ENCODE results near the gene TMEM151B.

Gene TMEM151B

DNA sequence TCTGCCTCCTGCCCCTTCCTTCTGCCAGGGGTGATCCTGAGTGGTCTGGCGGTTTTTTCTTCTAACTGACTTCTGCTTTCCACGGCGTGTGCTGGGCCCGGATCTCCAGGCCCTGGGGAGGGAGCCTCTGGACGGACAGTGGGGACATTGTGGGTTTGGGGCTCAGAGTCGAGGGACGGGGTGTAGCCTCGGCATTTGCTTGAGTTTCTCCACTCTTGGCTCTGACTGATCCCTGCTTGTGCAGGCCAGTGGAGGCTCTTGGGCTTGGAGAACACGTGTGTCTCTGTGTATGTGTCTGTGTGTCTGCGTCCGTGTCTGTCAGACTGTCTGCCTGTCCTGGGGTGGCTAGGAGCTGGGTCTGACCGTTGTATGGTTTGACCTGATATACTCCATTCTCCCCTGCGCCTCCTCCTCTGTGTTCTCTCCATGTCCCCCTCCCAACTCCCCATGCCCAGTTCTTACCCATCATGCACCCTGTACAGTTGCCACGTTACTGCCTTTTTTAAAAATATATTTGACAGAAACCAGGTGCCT is 36.6 kb upstream of the TMEM151B start:
- DNase-seq: no peak

DNA sequence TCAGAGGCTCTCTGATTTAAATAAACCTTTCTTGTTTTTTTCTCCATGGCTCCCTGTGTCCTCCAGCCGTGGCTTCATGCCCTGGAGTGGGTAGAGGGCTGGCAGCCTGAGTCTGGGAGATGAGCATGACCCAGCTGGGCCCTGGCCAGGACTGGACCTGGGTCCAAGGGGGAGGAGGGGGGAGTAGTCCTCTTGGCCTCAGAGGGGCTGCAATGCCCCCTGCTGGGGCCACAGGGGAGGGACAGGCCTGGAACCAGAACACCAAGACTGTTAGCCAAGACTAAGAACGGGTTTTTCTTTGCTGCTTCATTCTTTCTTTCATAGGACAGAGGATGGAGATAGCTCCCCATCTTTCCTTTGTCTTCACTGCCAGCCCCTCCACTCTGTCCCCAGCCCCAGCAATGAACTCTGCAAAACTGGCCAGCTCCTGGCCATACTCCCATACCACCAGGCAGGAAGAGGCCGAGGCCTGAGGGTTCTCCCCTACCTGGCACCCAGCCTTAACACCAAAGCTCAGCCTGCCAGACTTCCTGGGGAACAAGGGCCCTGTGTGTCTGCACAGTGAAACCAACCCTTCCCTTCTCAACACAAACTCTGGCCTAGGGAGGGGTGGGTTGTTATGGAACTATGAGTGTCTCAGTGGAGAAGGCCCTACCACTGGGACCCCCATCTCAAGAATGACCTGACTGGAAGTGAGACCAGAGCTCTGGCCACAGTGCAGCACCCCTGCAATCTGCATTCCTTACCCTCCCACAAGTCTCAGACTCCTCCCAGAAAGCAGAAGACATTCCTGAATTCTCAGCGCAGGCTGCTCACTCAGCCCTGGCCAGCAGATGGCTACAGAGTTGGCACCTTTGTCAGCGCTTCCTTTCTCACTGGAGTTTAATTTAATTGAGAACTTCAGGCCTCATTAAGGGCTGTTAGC is 35.9 kb upstream of the TMEM151B start:
- DNase-seq: peak; percentile 72

DNA sequence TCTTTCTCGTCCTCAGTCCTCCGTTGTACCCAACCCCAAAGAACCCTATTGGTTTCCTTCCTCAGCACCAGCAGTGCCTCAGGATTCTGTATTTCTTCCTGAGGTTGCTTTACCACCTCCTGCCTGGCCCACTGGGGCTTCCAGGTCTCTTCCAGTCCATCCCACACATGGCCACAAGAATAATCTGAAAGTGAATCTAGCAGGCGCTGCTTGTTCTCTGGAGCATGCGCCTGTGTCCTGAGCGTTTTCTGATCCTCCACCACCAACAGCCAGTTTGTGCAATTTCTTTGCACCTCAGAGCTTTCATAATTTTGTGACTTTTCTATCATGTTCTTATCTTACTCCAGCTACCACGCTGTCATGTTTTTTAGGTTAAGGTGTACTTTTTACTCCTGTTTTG is 35.0 kb upstream of the TMEM151B start:
- no peak for DNase-seq

DNA sequence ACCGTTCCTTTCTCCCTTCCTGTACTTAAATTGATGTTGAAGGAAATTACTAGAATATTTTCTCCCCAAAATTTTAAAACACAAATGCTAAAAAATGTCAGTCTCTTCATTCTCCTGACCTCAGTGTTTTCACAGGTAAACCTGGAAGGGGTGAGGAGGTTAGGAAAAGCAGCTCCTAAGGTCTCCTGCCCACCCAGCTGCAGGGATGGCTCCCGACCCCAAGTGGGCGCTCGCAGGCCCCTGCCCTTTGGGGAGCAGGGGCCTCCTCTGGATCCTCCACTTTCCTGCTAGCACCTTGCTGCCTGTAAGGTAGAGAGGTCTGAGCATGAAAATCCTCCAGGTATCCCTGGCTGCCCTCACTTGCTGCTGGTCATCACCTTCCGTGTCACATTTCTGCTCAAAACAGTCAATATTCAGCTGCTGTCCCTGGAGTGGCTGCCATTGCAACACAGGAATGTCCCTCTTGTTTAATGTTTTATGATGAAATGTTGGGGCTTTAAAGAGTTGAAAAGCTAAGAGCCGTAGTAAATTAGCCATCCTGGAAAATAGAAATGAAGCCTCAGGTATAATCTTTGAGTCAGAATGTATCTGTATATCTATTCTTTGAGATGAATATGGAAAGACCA is 34.2 kb upstream of the TMEM151B start:
- DNase-seq: no peak

DNA sequence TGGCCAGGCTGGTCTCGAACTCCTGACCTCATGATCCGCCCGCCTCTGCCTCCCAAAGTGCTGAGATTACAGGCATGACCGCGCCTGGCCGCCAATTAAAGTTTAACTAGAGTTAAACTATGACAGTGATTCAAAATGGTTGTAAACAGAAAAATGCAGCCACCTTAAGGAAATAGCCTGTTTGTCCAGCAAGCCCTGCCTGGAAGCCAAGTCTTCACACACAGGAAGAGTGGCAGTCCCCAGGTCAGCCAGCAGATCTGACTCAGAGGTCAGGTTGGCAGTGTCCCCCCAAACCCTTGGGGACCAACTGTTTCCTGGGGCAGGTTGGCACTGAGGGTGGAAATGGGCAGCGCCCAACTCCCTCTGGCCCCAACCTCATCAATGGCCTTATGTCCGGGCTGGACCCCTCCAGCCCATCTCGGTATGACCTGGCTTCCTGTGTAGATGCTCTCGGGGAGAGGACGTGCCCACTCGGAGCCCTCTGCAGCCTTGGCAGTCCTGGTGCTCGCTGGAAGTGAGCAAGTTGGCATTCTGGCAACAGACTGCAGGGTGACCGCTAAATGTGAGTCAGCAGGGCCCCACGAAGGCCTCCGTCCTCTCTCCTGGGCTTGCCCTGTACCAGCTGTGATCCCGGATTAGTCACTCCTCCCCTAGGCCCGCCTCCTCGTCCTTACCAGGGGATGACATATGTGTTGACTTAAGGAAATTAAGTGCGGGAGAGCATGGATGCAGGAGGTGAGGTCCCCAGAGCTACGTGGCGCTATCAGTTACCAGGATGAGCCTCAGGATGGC is 33.0 kb upstream of the TMEM151B start:
- DNase-seq: peak; percentile 98

DNA sequence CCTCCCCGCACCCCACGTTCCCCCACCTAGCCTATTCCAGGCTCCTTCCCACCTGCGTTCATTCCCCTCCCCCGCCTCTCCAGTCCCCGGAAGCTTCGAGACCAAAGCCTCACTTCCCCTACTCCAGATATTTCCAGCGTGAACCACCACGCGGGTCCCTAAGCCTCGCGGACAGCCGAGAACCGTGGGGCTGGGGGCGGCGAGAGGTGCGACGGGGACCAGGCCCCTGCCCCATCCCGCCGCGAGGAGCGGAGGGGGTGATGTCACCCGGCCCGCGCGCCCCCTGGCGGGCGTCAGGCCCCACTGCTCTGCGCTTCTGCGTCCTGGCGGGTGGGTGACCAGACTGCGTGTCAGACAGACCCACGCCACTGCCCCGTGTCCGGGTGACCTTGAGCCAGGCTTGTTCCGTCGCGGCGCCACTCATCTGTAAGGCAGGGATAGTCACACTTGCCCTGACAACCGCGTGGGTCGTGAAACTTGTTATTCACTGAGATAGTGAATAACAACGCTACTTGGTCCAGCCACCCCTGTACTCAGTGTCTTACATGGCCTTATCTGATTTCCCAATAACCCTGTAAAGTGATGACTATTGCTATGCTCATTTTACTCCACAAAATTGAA is 32.3 kb upstream of the TMEM151B start:
- peak; percentile 60 for DNase-seq

DNA sequence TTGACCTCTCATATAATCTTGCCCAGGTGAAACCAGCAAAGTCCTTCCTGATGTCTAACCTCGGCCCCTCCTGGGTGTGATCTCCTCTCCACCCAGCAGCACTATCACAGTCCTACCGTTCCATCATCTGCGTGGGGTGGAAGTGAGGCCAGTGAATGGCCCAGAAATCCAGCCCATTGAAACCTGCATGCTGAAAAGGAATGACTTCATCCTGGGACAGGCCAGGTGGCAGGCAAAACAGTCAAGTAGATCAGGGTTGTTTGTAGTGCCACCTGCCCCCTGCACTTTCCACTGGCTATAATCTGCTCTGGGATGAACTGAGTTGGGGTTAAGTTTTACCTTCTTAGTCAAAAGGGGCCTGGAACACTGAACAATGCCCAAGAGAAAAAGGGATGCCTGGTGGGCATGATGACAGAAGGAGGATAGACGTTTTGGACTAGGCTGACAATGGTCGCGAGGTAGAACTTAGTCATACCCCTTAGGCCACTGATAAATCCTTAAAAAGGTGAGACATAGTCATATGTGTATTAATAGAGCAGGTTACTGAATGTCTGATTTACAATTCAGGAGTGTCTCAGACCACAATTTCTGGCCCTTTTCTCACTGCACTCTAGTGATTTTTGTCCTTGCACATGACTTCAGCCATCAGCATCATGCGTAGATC is 31.4 kb upstream of the TMEM151B start:
- no peak for DNase-seq

DNA sequence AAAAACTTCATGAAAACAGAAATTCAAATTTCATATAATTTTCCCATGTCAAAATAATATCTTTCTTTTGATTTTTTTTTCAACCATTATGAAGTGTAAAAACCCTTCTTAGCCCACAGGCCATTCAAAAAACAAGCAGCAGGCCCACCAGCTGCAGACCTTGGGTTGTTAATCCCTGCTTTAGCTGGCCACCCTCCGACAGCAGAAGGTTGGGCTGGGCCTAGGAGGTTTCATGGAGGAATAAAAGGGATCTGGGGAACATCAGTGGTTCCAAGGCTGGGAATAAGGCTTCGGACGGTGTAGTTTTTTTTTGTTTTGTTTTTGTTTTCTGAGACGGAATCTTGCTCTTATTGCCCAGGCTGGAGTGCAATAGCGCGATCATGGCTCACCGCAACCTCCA is 26.9 kb upstream of the TMEM151B start:
- no peak for DNase-seq

DNA sequence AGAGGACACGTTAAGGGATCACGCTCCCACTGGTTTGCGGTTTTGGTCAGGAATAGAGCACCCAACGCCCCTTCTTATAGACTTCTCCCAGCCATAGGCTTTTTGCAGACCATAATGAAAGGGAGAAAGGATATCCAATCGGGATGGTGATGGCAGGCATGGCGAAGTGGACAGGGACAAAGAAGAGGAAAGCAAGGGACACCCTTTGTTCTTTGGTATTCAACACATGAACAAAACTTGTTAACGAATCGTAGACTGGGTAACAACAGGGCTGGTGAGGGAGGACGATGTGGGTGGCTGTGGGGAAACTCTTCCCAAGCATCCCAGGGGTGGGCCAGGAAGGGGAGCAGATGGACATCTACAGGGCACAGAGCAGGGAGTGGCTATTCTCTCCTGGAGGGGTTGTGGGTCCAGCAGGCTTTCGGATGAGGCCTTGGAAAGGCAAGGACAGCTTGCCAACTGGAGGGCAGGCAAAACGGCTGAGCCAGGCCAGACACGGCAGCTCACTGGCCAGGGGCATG is 24.8 kb upstream of the TMEM151B start:
- DNase-seq: no peak

DNA sequence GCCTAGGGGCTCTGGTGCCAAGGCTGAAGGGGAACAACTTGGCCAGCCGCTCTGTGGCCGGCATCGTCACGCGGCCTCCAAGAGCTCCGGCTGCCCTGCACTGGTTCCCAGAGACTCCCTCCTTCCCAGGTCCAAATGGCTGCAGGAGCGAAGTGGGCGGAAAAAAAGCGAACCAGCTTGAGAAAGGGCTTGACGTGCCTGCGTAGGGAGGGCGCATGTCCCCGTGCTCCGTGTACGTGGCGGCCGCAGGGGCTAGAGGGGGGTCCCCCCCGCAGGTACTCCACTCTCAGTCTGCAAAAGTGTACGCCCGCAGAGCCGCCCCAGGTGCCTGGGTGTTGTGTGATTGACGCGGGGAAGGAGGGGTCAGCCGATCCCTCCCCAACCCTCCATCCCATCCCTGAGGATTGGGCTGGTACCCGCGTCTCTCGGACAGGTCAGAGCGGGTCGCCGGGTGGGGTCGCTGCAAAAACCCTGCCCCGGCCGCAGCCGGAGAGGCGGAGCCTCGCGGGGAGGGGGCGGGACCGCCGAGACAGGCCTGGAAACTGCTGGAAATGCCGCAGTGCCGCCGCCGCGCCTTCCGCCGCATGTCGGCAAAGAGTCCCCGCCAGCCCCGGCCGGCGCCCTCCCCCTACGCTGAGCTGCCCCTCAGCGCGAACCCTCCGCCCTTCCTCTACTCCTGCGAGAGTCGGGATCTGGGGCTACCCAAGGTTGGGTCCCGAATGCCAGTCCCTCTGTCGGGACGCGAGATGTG is 24.2 kb upstream of the TMEM151B start:
- peak; percentile 81 for DNase-seq

DNA sequence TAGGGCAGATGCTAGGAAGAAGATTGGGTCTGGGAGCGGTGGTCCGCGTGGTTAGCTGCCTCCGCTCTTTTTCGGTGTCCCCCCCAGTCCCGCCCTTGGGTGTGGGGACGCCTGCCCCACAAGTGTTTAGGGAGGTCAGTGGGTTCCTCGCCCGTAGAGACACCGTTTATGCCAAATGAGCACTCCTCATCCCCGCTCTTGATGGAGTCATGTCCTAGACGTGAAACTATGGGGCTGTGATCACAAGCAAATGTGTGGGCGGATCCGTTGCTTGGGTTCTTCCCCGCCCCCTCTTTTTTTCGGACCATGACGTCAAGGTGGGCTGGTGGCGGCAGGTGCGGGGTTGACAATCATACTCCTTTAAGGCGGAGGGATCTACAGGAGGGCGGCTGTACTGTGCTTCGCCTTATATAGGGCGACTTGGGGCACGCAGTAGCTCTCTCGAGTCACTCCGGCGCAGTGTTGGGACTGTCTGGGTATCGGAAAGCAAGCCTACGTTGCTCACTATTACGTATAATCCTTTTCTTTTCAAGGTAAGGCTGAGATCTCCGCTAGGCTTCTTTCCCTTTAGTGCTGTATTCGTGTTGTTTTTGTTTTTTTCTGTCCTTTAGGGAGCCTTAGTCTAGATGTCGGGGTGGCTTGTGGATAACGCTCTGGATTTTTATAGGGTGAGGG is 23.4 kb upstream of the TMEM151B start, which contains the start of gene HSP90AB1:
HSP90AB1 (plus strand) TSS at position 439 of the 675 bp plus-strand sequence. CDS start 1,529 bp downstream, outside the sequence.
- DNase-seq: peak; percentile 99

DNA sequence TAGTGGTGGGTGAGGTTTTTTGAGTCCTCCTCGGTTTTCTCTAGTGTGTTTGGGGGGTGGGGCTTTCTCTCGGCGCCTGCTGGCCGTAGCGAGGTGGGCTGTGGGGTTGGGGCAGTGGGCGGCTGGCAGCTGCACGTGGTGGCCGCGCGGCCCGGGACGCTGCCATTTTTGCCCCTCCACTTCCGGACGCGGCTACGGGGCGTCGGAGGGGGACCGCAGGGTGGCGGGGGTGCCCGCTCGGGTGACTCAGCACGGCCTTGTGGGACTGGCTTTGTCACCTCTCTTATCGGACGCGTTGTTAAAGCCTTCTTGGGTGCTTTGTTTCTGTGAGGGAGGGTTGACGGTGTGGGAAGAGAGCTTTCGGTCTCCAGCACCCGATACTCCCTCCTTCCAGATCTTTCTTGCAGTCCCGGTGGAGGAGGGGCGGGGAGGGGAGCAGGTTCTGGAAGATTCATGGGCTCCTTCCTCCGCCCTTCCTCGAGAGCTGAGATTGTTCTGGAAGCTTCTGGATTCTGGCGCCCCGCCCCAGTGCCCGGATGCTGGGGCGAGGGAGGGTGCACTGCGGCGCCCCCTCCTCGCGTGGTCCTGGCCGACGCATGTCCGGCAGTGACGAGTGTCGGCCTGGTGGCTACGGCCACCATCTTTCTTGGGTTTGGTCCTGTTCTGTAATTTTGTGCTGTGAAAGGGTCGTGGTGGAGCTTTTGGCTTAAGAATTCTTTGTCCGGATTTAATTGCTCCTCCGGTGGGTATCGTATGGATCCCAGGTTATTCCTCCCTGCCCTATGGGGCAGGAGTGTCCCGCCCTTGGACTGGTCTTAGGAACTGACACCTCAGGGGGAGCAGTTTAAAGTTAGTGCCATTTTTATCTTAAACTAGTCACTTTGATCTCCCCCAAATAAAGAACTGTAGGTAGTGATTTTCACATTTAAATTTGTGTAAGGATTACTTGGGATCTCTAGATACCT is 22.6 kb upstream of the TMEM151B start:
- DNase-seq: peak; percentile 27

DNA sequence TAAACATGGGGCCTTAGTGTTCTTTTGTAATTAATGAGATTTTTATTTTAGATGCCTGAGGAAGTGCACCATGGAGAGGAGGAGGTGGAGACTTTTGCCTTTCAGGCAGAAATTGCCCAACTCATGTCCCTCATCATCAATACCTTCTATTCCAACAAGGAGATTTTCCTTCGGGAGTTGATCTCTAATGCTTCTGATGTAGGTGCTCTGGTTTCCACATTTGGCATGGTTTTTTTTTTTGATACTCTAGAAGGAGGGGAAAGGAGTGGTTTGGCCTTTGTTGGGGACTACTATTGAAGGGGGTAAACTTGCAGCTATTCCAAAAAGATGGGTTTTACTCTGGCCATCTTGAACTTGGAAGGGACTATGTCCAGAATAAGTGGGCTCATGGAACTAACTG is 21.7 kb upstream of the TMEM151B start:
- no peak for DNase-seq

DNA sequence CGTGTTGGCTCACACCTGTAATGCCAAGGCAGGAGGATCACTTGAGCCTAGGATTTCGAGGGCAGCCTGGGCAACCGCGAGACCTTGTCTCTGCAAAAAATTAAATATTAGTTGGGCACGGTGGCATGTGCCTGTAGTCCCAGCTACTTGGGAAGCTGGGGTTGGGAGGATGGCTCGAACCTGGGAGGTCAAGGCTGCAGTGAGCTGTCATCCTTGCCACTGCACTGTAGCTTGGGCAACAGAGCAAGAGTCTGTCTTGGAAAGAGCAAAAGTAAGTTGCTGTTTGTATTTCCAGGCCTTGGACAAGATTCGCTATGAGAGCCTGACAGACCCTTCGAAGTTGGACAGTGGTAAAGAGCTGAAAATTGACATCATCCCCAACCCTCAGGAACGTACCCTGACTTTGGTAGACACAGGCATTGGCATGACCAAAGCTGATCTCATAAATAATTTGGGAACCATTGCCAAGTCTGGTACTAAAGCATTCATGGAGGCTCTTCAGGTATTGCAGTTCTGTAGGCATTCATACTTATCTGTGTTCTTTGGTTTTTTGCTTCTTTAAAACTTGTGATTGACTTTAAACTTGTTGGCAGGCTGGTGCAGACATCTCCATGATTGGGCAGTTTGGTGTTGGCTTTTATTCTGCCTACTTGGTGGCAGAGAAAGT is 21.0 kb upstream of the TMEM151B start:
- DNase-seq: no peak

DNA sequence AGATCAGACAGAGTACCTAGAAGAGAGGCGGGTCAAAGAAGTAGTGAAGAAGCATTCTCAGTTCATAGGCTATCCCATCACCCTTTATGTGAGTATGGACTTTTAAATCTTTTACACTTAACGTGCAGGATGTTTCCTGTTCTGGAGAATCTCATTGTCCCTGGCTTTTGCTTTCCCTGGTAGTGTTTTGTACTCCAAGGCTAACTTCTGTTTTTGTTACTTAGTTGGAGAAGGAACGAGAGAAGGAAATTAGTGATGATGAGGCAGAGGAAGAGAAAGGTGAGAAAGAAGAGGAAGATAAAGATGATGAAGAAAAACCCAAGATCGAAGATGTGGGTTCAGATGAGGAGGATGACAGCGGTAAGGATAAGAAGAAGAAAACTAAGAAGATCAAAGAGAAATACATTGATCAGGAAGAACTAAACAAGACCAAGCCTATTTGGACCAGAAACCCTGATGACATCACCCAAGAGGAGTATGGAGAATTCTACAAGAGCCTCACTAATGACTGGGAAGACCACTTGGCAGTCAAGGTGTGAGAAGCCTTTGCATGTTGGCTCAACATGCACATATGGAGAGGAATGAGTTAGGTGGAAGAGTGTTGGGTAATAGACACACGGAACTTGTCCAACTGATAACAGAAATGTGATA is 20.1 kb upstream of the TMEM151B start:
- no peak for DNase-seq

DNA sequence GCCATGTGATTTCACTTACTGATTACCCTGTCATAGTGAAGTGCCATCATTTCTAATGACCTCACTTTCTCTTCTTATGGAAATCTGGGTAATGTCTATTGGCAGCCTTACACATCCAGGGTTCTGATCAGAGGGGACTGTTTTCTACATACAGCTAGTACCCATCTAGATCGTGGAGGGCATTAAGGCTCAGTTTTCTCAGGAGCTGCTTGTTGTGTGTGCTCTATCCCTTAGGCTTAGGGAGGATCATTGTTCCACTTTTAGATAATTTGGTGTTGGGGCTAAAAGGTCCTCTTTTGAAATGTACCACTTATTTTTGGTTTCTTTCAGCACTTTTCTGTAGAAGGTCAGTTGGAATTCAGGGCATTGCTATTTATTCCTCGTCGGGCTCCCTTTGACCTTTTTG is 19.5 kb upstream of the TMEM151B start:
- no peak for DNase-seq

DNA sequence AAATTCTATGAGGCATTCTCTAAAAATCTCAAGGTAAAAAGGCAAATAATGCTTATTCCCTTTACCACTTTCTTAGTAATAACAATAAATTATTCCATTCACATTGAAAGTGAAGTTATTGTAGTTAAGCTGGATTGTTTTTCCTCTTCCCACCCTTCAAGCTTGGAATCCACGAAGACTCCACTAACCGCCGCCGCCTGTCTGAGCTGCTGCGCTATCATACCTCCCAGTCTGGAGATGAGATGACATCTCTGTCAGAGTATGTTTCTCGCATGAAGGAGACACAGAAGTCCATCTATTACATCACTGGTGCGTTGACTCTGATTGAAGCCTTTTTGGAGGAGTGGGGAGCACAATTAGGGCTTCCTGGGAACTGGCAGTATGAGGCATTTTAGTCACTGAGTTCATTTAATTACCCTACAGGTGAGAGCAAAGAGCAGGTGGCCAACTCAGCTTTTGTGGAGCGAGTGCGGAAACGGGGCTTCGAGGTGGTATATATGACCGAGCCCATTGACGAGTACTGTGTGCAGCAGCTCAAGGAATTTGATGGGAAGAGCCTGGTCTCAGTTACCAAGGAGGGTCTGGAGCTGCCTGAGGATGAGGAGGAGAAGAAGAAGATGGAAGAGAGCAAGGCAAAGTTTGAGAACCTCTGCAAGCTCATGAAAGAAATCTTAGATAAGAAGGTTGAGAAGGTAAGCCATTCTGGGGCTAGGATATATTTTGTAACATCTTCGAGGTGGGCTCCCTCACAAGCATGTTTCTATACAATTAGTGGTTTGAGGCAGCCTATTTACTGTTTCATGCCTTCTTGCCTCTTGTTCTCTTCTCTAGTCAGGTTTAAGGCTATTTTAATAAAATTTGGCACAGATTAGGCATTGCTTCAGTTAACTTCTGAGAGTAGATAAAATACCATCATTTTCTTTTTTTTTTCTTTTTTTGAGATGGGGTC is 18.4 kb upstream of the TMEM151B start:
- no peak for DNase-seq
